GM19099 (cell line): Measurements from ENCODE around the gene KDM1B.

Experiments used
- POLR2A ChIP-seq: IDR thresholded peaks from 3 replicates; pipeline ENCODE4 v1.6.1; 2011; ENCODE audit warnings: low read depth; ENCODE audit not compliant: insufficient read length; ENCODE audit errors: extremely low read depth

KDM1B gene

DNA sequence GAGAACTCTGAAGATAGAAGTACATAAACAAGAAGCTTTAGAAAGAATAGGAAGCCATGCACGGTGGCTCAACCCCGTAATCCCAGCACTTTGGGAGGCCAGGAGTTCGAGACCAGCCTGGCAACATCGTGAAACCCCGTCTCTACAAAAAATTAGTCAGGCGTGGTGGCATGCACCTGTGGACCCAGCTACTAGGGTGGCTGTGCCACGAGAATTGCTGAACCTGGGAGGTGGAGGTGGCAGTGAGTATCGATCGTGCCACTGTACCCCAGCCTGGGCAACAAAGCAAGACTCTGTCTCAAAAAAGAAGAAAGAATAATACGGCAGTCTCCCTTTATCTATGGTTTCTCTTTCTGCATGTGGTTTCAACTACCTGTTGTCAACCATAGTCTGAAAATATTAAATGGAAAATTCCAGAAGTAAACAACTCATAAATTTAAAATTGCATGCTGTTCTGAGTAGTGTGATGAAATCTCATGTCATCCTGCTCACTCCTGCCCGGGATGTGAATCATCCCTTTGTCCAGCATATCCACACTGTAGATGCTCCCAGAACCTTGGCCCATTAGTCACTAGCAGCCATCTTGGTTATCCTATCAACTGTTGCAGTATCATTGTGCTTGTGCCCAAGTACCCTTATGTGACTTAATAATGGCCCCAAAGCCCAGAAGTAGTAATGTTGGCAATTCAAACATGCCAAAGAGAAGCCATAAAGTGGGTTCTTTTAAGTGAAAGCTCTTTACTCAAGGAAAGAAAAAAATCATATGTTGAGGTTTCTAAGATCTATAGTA lies 87.0 kb downstream of the KDM1B start:
- TF ChIP-seq POLR2A, result no peak

GRCh38 chr6:18243302-18243893 lies 88.2 kb downstream of the KDM1B start:
- no peak for TF ChIP-seq POLR2A

- TF ChIP-seq POLR2A, result no peak
Measured at GRCh38 chr6:18244251-18244650, 89.0 kb downstream of the KDM1B start.

DNA sequence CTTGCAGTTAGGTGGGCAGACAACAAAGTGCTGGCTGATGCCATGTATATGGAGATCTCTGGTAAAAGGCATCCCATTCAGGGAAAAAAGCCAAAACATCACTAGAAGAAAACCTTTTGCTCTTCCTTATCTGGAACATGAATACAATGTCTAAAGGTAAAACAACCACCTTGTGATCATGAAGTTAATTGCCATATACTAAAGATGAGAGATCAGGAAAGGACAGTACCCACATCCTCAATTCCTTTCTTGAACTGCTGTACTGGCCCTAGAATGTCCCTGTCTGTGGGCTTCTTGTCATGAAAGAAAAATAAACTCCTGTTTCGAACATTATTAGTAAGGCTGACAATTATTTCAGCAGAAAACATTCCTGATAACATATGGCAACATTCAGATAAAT lies 89.9 kb downstream of the KDM1B start:
- no peak for TF ChIP-seq POLR2A

- no peak for TF ChIP-seq POLR2A
Measured at GRCh38 chr6:18245642-18246041, 90.4 kb downstream of the KDM1B start.

DNA sequence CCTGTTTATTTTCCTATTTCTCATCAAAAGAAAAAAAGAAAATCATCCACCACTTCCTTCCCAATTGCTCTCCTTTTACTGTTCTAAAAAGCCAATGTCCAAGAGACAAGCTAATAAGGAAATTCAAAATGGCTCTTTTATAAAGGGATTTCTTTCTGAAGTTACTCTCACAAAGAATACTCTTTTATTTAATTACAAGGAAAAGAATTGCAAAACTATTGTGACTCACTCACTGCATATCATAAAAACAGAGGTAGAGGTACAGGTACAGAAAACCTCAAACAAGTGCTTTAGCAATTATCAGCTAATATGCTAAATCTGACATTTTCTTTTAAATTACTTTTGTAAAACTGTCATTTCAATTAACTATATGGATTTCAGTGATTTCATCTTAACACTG lies 91.0 kb downstream of the KDM1B start:
- TF ChIP-seq POLR2A, result no peak

GRCh38 chr6:18247002-18247401 lies 91.8 kb downstream of the KDM1B start:
- no peak for TF ChIP-seq POLR2A

DNA sequence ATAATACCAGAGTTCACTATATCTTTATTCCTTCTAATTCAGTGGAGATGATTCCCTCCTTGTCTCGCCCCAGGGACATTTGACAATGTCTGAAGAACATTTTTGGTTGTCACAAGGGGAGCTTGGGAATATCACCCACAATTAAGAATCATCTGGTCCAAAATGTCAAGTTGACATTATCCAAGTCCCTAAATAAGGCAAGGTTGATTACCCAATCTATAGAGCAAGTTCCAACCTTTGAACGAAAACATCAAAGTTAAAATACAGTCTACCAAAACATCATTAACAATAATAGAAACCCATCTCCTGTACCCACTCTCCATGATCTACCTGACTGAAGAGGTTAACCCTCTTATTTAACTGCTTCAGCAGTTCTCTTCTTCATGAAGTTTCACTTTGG lies 93.5 kb downstream of the KDM1B start:
- TF ChIP-seq POLR2A, result no peak

DNA sequence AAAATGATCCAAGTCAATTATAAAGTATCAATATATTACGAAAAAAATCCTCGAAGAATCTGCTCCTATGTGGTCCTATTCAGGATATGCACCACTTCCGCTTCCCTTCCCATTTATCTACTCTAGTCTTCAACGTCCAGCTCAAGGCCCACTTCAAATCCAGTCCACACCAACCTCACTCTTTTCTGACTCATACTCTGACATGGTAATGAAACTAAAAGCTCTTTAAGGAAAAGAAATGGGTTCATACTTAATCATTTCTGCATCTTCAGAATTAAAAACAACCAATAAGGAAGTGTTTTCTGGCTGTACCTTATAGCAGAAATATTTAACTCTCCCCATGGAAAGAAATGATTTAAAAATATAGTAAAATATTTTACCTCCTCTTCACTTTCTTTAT lies 94.0 kb downstream of the KDM1B start:
- no peak for TF ChIP-seq POLR2A

DNA sequence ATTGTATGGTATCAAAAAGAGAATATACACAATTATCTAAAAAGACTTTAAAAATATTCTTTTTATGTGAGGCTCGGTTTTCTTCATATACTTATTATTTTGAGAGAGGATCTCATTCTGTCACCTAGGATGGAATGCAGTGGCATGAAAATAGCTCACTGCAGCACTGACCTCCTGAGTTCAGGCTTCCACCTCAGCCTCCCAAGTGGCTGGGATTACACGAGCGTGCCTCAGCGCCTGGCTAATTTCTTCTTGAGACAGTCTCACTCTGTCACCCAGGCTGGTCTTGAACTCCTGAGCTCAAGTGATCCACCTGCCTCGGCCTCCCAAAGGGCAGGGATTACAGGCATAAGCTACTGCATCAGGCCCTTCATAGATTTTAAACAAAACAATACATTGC lies 98.4 kb downstream of the KDM1B start:
- no peak for TF ChIP-seq POLR2A

GRCh38 chr6:18254793-18255192 lies 99.6 kb downstream of the KDM1B start:
- no peak for TF ChIP-seq POLR2A

- TF ChIP-seq POLR2A, result no peak
Measured at GRCh38 chr6:18259675-18260447, 104.6 kb downstream of the KDM1B start.

- no peak for TF ChIP-seq POLR2A
Measured at GRCh38 chr6:18260448-18261106, 105.4 kb downstream of the KDM1B start.

- TF ChIP-seq POLR2A, result no peak
Measured at GRCh38 chr6:18261877-18262276, 106.7 kb downstream of the KDM1B start.

DNA sequence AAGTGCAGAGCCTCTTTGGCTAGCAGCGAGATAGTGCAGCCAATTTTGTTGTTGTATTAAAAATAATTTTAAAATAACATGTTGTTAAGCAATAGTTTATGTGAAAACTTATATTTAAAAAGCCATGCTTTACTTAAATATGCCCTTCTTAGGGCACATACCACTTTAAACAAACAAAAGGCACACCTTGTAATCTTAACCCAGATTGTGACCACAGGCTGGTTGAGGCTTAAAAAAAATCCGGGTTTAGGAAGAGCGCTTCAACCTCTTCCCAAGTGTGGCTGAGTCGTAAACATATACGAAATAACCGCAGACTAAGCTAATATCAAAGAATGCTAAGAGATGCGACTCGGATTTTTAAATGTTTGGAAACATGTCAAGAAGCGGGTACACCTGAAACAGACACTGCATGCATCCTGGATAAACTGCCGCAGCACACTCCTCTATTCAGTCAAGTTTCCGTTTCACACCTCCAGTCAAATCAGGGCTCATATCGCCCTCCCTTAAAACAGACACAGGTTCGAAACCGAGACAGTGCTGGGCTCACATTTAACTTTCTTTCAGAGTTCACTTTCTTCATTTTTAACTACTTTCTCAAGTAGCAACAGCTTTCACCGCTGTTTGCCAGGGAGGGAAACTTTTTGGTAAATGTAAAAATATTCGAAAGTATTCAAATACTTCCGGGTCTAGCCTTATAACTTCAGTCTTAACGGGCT lies 107.6 kb downstream of the KDM1B start:
- peak; percentile 53 for TF ChIP-seq POLR2A

DNA sequence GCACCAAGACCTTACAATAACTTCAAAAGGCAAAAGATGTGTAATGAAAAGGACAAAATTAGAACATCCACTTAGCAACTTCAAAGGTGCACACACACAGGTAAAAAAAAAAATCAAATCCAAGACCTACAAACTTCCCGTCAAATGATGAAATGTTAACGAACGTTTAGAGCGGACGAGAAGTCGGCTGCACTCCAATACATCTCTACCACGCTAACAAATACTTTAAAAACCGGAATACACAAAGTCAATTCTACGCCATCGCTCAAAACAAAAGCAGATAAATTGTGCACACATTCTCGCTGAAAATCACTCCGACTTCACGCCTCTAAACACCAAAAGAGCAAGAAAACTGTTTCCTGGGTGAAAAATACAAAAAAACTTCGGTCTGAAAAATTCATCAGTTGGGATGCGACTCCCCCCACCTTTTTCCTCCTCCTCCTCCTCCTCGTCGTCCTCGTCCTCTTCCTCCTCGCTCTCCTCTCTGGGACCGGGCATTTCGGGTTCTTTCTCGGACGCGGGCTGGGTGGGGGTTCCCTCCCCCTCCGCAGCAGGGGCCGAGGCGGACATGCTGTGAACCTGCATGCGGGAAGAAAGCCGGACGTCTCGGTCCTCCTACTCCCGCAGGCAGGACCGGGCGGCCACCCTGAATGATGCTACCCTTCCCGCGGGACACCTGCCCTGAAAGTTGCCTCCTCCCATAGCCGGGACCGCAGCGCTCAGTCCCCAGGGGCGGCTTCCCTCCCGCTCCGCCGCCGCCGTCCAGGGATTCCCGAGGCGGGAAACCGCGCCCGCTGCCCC lies 108.4 kb downstream of the KDM1B start:
- TF ChIP-seq POLR2A, result peak; percentile 4
